AG04450 (cell line): ENCODE data around the gene EXOC4. TPM values are rescaled to one million over a fixed set of nuclear protein-coding genes. Genes with fewer than 3 reads are reported as not detected.

Source experiments
- CTCF ChIA-PET: fragments of 300-600, 350-600 bp; formaldehyde crosslinking; extraction: SDS; loops from one replicate; lab custom pipeline; 2022; ENCODE audit warnings: antibody characterized with exemption, inconsistent platforms; lab: Charles Lee
- POLR2A ChIA-PET: fragments of 350-600 bp; formaldehyde crosslinking; extraction: SDS; loops from one replicate; lab custom pipeline; 2021; ENCODE audit warnings: antibody characterized with exemption, inconsistent platforms; lab: Yijun Ruan, JAX
- DNase-seq: peaks from one replicate; pipeline ENCODE4 v3.0.0-alpha.2; 2011; ENCODE audit warnings: low read depth, low spot score
- H3K27ac ChIP-seq: one replicate; pipeline ENCODE4 v1.5.1; 2012; ENCODE audit warnings: low read depth, low read length, control low read depth
- H3K27me3 ChIP-seq: one replicate; pipeline ENCODE4 v1.6.0; 2012; ENCODE audit warnings: low read length; ENCODE audit not compliant: control insufficient read depth, insufficient read depth
- H3K4me3 ChIP-seq: 2 replicates; pipeline ENCODE4 v1.5.1; 2011; ENCODE audit warnings: mild to moderate bottlenecking, low read depth, low read length, control low read depth
- H3K9me3 ChIP-seq: 2 replicates; pipeline ENCODE4 v1.5.1; 2012; ENCODE audit warnings: low read length; ENCODE audit not compliant: control insufficient read depth, insufficient read depth
- CTCF ChIP-seq: IDR thresholded peaks from 2 replicates; pipeline ENCODE4 v1.5.1; 2011; ENCODE audit warnings: low read depth, low read length, control low read depth, inconsistent platforms
- polyA plus RNA-seq: library from polyadenylated mRNA; depleted of rRNA; stranded (reverse); fragments of >200 nt; gene quantifications from 2 replicates; pipeline ENCODE4 v1.2.3, GENCODE V29; 2011

EXOC4 gene
- polyA plus RNA-seq, 1 experiment: 73.5 TPM

GRCh38 chr7:133769668-133770067 lies 516.8 kb downstream of the EXOC4 start:
- TF ChIP-seq CTCF: no peak
- ChIA-PET POLR2A (no interaction called here), CTCF (interaction anchor here (1.0 kb wide), 1 partner anchor 335 kb away, joined by 4 read pairs; no protein-coding TSS in a partner anchor)
- DNase-seq: no peak
- Histone ChIP-seq H3K9me3 (no peaks in the 10 kb centered on the region), H3K27me3 (no peaks in the 10 kb centered on the region), H3K27ac (no peak overlapping the region), H3K4me3 (no peak overlapping the region)

- ChIA-PET CTCF (no interaction called here), POLR2A (interaction anchor here (0.6 kb wide), 1 partner anchor 27 kb away, joined by 4 read pairs; no protein-coding TSS in a partner anchor)
- peak; percentile 6 for DNase-seq
- no peak overlapping the region for H3K27ac ChIP-seq
- no peak for TF ChIP-seq CTCF
- no peaks in the 10 kb centered on the region for H3K9me3 ChIP-seq
- H3K27me3 ChIP-seq: no peaks in the 10 kb centered on the region
- no peak overlapping the region for H3K4me3 ChIP-seq
Measured at GRCh38 chr7:133770863-133771492, 518.1 kb downstream of the EXOC4 start.

- TF ChIP-seq CTCF: no peak
- H3K27ac ChIP-seq: no peak overlapping the region
- ChIA-PET POLR2A (no interaction called here), CTCF (no interaction called here)
- no peaks in the 10 kb centered on the region for H3K27me3 ChIP-seq
- no peaks in the 10 kb centered on the region for H3K9me3 ChIP-seq
- no peak for DNase-seq
- H3K4me3 ChIP-seq: no peak overlapping the region
Measured at GRCh38 chr7:133771788-133772419, 519.0 kb downstream of the EXOC4 start.

- no peak for DNase-seq
- Histone ChIP-seq H3K27ac (no peak overlapping the region), H3K27me3 (no peaks in the 10 kb centered on the region), H3K4me3 (no peak overlapping the region), H3K9me3 (no peaks in the 10 kb centered on the region)
- TF ChIP-seq CTCF: no peak
- ChIA-PET POLR2A (no interaction called here), CTCF (no interaction called here)
Measured at GRCh38 chr7:133773601-133774000, 520.7 kb downstream of the EXOC4 start.

- TF ChIP-seq CTCF: no peak
- Histone ChIP-seq H3K27ac (no peak overlapping the region), H3K27me3 (no peaks in the 10 kb centered on the region), H3K9me3 (no peaks in the 10 kb centered on the region; the same call in 1 of the 2 replicates), H3K4me3 (no peak overlapping the region)
- ChIA-PET POLR2A (interaction anchor here (0.5 kb wide), 1 partner anchor 69 kb away, joined by 7 read pairs; no protein-coding TSS in a partner anchor), CTCF (interaction anchor here (0.6 to 0.7 kb wide), 2 partner anchors 10 to 660 kb away, joined by 3 to 5 read pairs; no protein-coding TSS in a partner anchor)
- no peak for DNase-seq
Measured at GRCh38 chr7:133775201-133775600, 522.3 kb downstream of the EXOC4 start.
